Uterus (tissue), 2 donors: ENCODE measurements around the gene TTC13.
"Not testable (repeated sequence)": the region's sequence is repeated elsewhere in the genome, so short reads cannot be mapped to it uniquely, and the experiment has no call there.

Experiments
- POLR2A ChIP-seq, 2 donors: fragments of 450-650 bp; IDR thresholded peaks; one replicate each; pipeline ENCODE4 v1.6.1; 2016; ENCODE audit warnings: antibody characterized with exemption in 2 of 2, mild to moderate bottlenecking in 1 of 2, moderate library complexity in 1 of 2
- TF ChIP-seq, protein P1 (sequence below), 4 experiments: fragments of 200-600 bp in 2 of 4; fragments of 450-650 bp in 2 of 4; sonication (generic) in 2 of 4; IDR thresholded peaks; one replicate each; pipeline ENCODE4 v1.5.1; 2016 to 2019; ENCODE audit warnings: antibody characterized with exemption in 4 of 4, mild to moderate bottlenecking in 2 of 4, moderate library complexity in 1 of 4

- TF ChIP-seq, protein P1, sequence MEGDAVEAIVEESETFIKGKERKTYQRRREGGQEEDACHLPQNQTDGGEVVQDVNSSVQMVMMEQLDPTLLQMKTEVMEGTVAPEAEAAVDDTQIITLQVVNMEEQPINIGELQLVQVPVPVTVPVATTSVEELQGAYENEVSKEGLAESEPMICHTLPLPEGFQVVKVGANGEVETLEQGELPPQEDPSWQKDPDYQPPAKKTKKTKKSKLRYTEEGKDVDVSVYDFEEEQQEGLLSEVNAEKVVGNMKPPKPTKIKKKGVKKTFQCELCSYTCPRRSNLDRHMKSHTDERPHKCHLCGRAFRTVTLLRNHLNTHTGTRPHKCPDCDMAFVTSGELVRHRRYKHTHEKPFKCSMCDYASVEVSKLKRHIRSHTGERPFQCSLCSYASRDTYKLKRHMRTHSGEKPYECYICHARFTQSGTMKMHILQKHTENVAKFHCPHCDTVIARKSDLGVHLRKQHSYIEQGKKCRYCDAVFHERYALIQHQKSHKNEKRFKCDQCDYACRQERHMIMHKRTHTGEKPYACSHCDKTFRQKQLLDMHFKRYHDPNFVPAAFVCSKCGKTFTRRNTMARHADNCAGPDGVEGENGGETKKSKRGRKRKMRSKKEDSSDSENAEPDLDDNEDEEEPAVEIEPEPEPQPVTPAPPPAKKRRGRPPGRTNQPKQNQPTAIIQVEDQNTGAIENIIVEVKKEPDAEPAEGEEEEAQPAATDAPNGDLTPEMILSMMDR (IDR thresholded peaks at IDR 0.05) = not testable (repeated sequence)
- TF ChIP-seq POLR2A (IDR thresholded peaks at IDR 0.05) = not testable (repeated sequence)
Measured at GRCh38 chr1:231022543-231022942, 43.9 kb upstream of the TTC13 start.
